ENCODE results near the gene CHMP1A.

CHMP1A gene

GRCh38 chr16:89657442-89658220 is at the start of gene CHMP1A, which contains the start of gene SPATA33:
CHMP1A (minus strand) TSS chr16:89657708; CDS start chr16:89657588, 120 bp downstream.
SPATA33 (plus strand) TSS chr16:89657836; CDS start chr16:89657912, 76 bp downstream.
- no peak for TF ChIP-seq CTCF (IDR thresholded peaks at IDR 0.05; ENCODE audit: insufficient read depth, low read length, poor library complexity, severe bottlenecking)
- Histone ChIP-seq H3K27me3 (replicated peaks; ENCODE audit: control insufficient read depth, insufficient read depth, low read length) (no peaks in the 10 kb centered on the region), H3K4me3 (replicated peaks; ENCODE audit: low read depth, low read length) (peak within 1 kb of the TSS; percentile 96), H3K36me3 (ENCODE audit: control insufficient read depth, insufficient read depth, low read length) (peaks cover 7% of the 10 kb centered on the region)
- DNase-seq (ENCODE audit: extremely low read depth, insufficient read length): peak; percentile 96

- Histone ChIP-seq H3K27me3 (replicated peaks; ENCODE audit: control insufficient read depth, insufficient read depth, low read length) (no peaks in the 10 kb centered on the region), H3K4me3 (replicated peaks; ENCODE audit: low read depth, low read length) (no peak overlapping the region), H3K36me3 (ENCODE audit: control insufficient read depth, insufficient read depth, low read length) (no peaks in the 10 kb centered on the region)
- TF ChIP-seq CTCF (IDR thresholded peaks at IDR 0.05; ENCODE audit: insufficient read depth, low read length, poor library complexity, severe bottlenecking): no peak
- no peak for DNase-seq (ENCODE audit: extremely low read depth, insufficient read length)
Measured at GRCh38 chr16:89706518-89707260, 49.2 kb upstream of the CHMP1A start.

- Histone ChIP-seq H3K36me3 (ENCODE audit: control insufficient read depth, insufficient read depth, low read length) (no peaks in the 10 kb centered on the region), H3K4me3 (replicated peaks; ENCODE audit: low read depth, low read length) (no peak overlapping the region), H3K27me3 (replicated peaks; ENCODE audit: control insufficient read depth, insufficient read depth, low read length) (no peaks in the 10 kb centered on the region)
- DNase-seq (ENCODE audit: extremely low read depth, insufficient read length): no peak
- no peak for TF ChIP-seq CTCF (IDR thresholded peaks at IDR 0.05; ENCODE audit: insufficient read depth, low read length, poor library complexity, severe bottlenecking)
Measured at GRCh38 chr16:89705006-89705405, 47.5 kb upstream of the CHMP1A start.

- Histone ChIP-seq H3K36me3 (ENCODE audit: control insufficient read depth, insufficient read depth, low read length) (no peaks in the 10 kb centered on the region), H3K27me3 (replicated peaks; ENCODE audit: control insufficient read depth, insufficient read depth, low read length) (no peaks in the 10 kb centered on the region), H3K4me3 (replicated peaks; ENCODE audit: low read depth, low read length) (no peak overlapping the region)
- no peak for TF ChIP-seq CTCF (IDR thresholded peaks at IDR 0.05; ENCODE audit: insufficient read depth, low read length, poor library complexity, severe bottlenecking)
- DNase-seq (ENCODE audit: extremely low read depth, insufficient read length): no peak
Measured at GRCh38 chr16:89704281-89704680, 46.8 kb upstream of the CHMP1A start.

GRCh38 chr16:89701425-89702406 is 44.2 kb upstream of the CHMP1A start, which contains the start of gene SPATA2L:
SPATA2L (minus strand) TSS chr16:89701705; CDS start chr16:89701232, 473 bp downstream.
- peak within 1 kb of the TSS; percentile 66 for H3K4me3 ChIP-seq (replicated peaks; ENCODE audit: low read depth, low read length)
- peak; percentile 96 for DNase-seq (ENCODE audit: extremely low read depth, insufficient read length)
- TF ChIP-seq CTCF (IDR thresholded peaks at IDR 0.05; ENCODE audit: insufficient read depth, low read length, poor library complexity, severe bottlenecking): peak; percentile 35

More at GRCh38 chr16:89701425-89702406, 44.2 kb upstream of the CHMP1A start, which contains the start of gene SPATA2L:
- Histone ChIP-seq H3K27me3 (replicated peaks; ENCODE audit: control insufficient read depth, insufficient read depth, low read length) (no peaks in the 10 kb centered on the region), H3K36me3 (ENCODE audit: control insufficient read depth, insufficient read depth, low read length) (peaks cover under 1% of the 10 kb centered on the region; the same call in 1 of the 2 replicates)

Measured in GM06990 (cell line).